ENCODE measurements around the gene ZNF318. TPM values are rescaled to one million over a fixed set of nuclear protein-coding genes. Genes with fewer than 3 reads are reported as not detected.
"Not testable (repeated sequence)": the region's sequence is repeated elsewhere in the genome, so short reads cannot be mapped to it uniquely, and the experiment has no call there.

The ZNF318 gene
- total RNA-seq, 1 donor from 2014 or later, result 9.8 TPM

GRCh38 chr6:43355862-43356590 lies 13.4 kb downstream of the ZNF318 start:
- FAIRE-seq, result no peak
- Mint-ChIP-seq H3K27me3 (ENCODE audit: low read depth, unreplicated experiment) (no peaks in the 10 kb centered on the region), H3K4me1 (ENCODE audit: low read depth, unreplicated experiment) (peaks cover 8% of the 10 kb centered on the region), H3K9me3 (ENCODE audit: unreplicated experiment) (no peaks in the 10 kb centered on the region), H3K4me3 (ENCODE audit: unreplicated experiment) (no peak overlapping the region), H3K27ac (ENCODE audit: unreplicated experiment) (no peak overlapping the region), H3K36me3 (ENCODE audit: low read depth, unreplicated experiment) (peaks cover 30% of the 10 kb centered on the region)
- no peak overlapping the region for H2AFZ ChIP-seq (ENCODE audit: low read depth, low read length)
- H3K27ac ChIP-seq (ENCODE audit: low read depth, low read length), result no peak overlapping the region
- H3K36me3 ChIP-seq (ENCODE audit: insufficient read depth, low read length), result peaks cover 25% of the 10 kb centered on the region
- TF ChIP-seq EZH2 (IDR thresholded peaks at IDR 0.05; ENCODE audit: insufficient read depth, low read length), result no peak
- TF ChIP-seq CTCF (IDR thresholded peaks at IDR 0.05; ENCODE audit: insufficient read depth, low read depth, low read length), result peak; percentile 15
- no peaks in the 10 kb centered on the region for H3K79me2 ChIP-seq (ENCODE audit: insufficient read depth, low read length)
- H3K9ac ChIP-seq (ENCODE audit: low read length), result no peak overlapping the region
- peaks cover 12% of the 10 kb centered on the region for H3K4me1 ChIP-seq (ENCODE audit: insufficient read depth, low read length)
- no peaks in the 10 kb centered on the region for H3K9me3 ChIP-seq (ENCODE audit: insufficient read depth, low read depth, low read length)
- H3K27me3 ChIP-seq (ENCODE audit: insufficient read depth, low read length), result no peaks in the 10 kb centered on the region
- no peak for DNase-seq (ENCODE audit: low read depth)
- no peak overlapping the region for H3K4me3 ChIP-seq (ENCODE audit: insufficient read depth, low read depth, low read length)
- H4K20me1 ChIP-seq (ENCODE audit: insufficient read depth, low read length), result peaks cover 10% of the 10 kb centered on the region
- H3K4me2 ChIP-seq (ENCODE audit: low read length), result peak overlapping the region; percentile 33

GRCh38 chr6:43351951-43352350 lies 17.5 kb downstream of the ZNF318 start:
- H3K4me3 ChIP-seq (ENCODE audit: insufficient read depth, low read depth, low read length); H4K20me1 ChIP-seq (ENCODE audit: insufficient read depth, low read length); H3K4me3 Mint-ChIP-seq (ENCODE audit: unreplicated experiment); DNase-seq (ENCODE audit: low read depth); H3K9me3 Mint-ChIP-seq (ENCODE audit: unreplicated experiment); FAIRE-seq; H3K4me2 ChIP-seq (ENCODE audit: low read length); H3K27me3 Mint-ChIP-seq (ENCODE audit: low read depth, unreplicated experiment); H3K4me1 ChIP-seq (ENCODE audit: insufficient read depth, low read length); H3K27ac ChIP-seq (ENCODE audit: low read depth, low read length); H3K27me3 ChIP-seq (ENCODE audit: insufficient read depth, low read length); H3K9ac ChIP-seq (ENCODE audit: low read length); H3K4me1 Mint-ChIP-seq (ENCODE audit: low read depth, unreplicated experiment); H3K27ac Mint-ChIP-seq (ENCODE audit: unreplicated experiment); H3K79me2 ChIP-seq (ENCODE audit: insufficient read depth, low read length); H3K9me3 ChIP-seq (ENCODE audit: insufficient read depth, low read depth, low read length); H2AFZ ChIP-seq (ENCODE audit: low read depth, low read length): not testable (repeated sequence)
- H3K36me3 ChIP-seq (ENCODE audit: insufficient read depth, low read length), result peaks cover 25% of the 10 kb centered on the region
- peaks cover 15% of the 10 kb centered on the region for H3K36me3 Mint-ChIP-seq (ENCODE audit: low read depth, unreplicated experiment)

GRCh38 chr6:43347444-43347843 lies 22.0 kb downstream of the ZNF318 start:
- no peak overlapping the region for H3K4me3 Mint-ChIP-seq (ENCODE audit: unreplicated experiment)
- Histone ChIP-seq H3K4me3 (ENCODE audit: insufficient read depth, low read depth, low read length) (no peak overlapping the region), H2AFZ (ENCODE audit: low read depth, low read length) (no peak overlapping the region), H3K79me2 (ENCODE audit: insufficient read depth, low read length) (no peaks in the 10 kb centered on the region), H4K20me1 (ENCODE audit: insufficient read depth, low read length) (no peaks in the 10 kb centered on the region), H3K27ac (ENCODE audit: low read depth, low read length) (no peak overlapping the region), H3K4me1 (ENCODE audit: insufficient read depth, low read length) (no peaks in the 10 kb centered on the region), H3K27me3 (ENCODE audit: insufficient read depth, low read length) (no peaks in the 10 kb centered on the region), H3K4me2 (ENCODE audit: low read length) (no peak overlapping the region), H3K9ac (ENCODE audit: low read length) (no peak overlapping the region), H3K36me3 (ENCODE audit: insufficient read depth, low read length) (peaks cover 30% of the 10 kb centered on the region), H3K9me3 (ENCODE audit: insufficient read depth, low read depth, low read length) (no peaks in the 10 kb centered on the region)
- no peak for DNase-seq (ENCODE audit: low read depth)
- no peaks in the 10 kb centered on the region for H3K27me3 Mint-ChIP-seq (ENCODE audit: low read depth, unreplicated experiment)
- FAIRE-seq, result no peak
- H3K4me1 Mint-ChIP-seq (ENCODE audit: low read depth, unreplicated experiment), result no peaks in the 10 kb centered on the region
- H3K36me3 Mint-ChIP-seq (ENCODE audit: low read depth, unreplicated experiment), result peaks cover 9% of the 10 kb centered on the region
- H3K9me3 Mint-ChIP-seq (ENCODE audit: unreplicated experiment), result no peaks in the 10 kb centered on the region
- no peak overlapping the region for H3K27ac Mint-ChIP-seq (ENCODE audit: unreplicated experiment)
- TF ChIP-seq CTCF (IDR thresholded peaks at IDR 0.05; ENCODE audit: insufficient read depth, low read depth, low read length) (no peak), EZH2 (IDR thresholded peaks at IDR 0.05; ENCODE audit: insufficient read depth, low read length) (no peak)

All from astrocyte (in vitro differentiated cells and primary cell).